HUES64 (cell line): ENCODE data around the gene TJP1.
"Not testable (repeated sequence)": the region's sequence is repeated elsewhere in the genome, so short reads cannot be mapped to it uniquely, and the experiment has no call there.

Experiments
- H3K27ac ChIP-seq: 2 replicates; pipeline ENCODE4 v1.7.0; 2013; ENCODE audit warnings: low read depth, low read length, inconsistent platforms
- H3K27me3 ChIP-seq: 2 replicates; pipeline ENCODE4 v1.6.1; 2013; ENCODE audit warnings: mild to moderate bottlenecking, low read length; ENCODE audit not compliant: insufficient read depth
- H3K36me3 ChIP-seq: 2 replicates; pipeline ENCODE4 v1.6.1; 2013; ENCODE audit warnings: mild to moderate bottlenecking, low read length; ENCODE audit not compliant: insufficient read depth
- H3K4me1 ChIP-seq: 2 replicates; pipeline ENCODE4 v1.6.1; 2013; ENCODE audit warnings: mild to moderate bottlenecking, low read length, moderate library complexity; ENCODE audit not compliant: insufficient read depth
- H3K4me3 ChIP-seq: 2 replicates; pipeline ENCODE4 v1.5.1; 2013; ENCODE audit warnings: mild to moderate bottlenecking, low read length, moderate library complexity
- H3K9ac ChIP-seq: 2 replicates; pipeline ENCODE4 v1.6.1; 2013; ENCODE audit warnings: mild to moderate bottlenecking, low read depth, low read length
- H3K9me3 ChIP-seq: 2 replicates; pipeline ENCODE4 v1.6.1; 2013; ENCODE audit warnings: low read depth, low read length; ENCODE audit not compliant: insufficient read depth
- WGBS: fragments of 150-250, 120-280 bp; methylation state at CpG from one replicate; pipeline ENCODE4 v1.1.7; 2013; ENCODE audit warnings: missing lambda C conversion rate; 5-methylcytosine and 5-hydroxymethylcytosine counted together

Gene TJP1

DNA sequence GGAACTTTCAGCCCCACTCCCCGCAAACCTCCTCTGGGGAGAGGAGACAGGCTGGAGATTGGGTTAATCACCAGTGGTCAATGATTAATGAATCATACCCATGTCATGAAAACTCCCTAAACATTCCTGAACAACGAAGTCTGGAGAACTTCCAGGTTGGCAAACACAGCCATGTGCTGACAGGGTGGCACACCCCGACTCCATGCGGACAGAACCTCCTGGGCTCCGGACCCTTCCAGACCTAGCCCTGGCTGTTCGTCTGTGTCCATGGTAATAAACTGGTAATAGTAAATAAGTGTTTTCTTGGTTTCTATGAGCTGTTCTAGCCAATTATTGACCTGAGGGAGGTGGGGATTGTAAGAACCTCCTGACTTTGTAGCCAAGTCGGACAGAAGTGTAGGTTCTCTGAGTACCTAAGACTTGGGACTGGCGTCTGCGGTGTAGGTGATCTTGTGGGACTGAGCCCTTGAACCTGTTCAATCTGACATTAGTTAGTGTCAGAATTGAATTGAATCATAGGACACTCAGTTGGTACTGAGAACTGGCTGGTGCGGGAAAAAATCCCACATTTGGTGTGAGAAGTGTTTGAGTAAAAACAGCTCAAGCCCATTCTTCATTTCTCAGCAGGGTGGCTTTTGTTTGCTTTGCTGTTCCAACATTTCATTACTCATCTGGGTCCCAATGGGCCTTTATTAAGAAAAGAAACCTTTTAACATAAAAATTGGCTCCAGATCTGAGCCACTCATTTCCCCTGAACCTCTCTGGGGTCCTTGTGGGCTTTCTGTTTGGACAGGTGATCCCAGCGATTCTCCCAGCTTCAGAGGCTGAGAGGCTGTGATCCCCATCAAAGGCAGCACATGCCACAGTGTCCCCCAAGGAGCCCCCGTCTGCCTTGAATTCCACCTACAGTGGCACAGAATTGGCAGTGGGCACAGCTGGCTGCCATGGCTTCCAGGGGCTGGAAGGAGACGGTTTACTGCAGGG, 151.0 kb downstream of the TJP1 start:
- Histone ChIP-seq H3K27ac (peak overlapping the region; percentile 29; the same call in 1 of the 2 replicates), H3K27me3 (no peaks in the 10 kb centered on the region), H3K36me3 (no peaks in the 10 kb centered on the region), H3K4me1 (peaks cover 10% of the 10 kb centered on the region; the same call in 1 of the 2 replicates), H3K9ac (no peak overlapping the region), H3K4me3 (no peak overlapping the region), H3K9me3 (no peaks in the 10 kb centered on the region)
- WGBS = 84% methylated on average over 13 of the region's 13 CpGs

GRCh38 chr15:29670266-29670665, 152.0 kb downstream of the TJP1 start:
- Histone ChIP-seq H3K27me3 (no peaks in the 10 kb centered on the region), H3K36me3 (no peaks in the 10 kb centered on the region), H3K9me3 (no peaks in the 10 kb centered on the region), H3K27ac (no peak overlapping the region), H3K4me1 (peaks cover 10% of the 10 kb centered on the region; the same call in 1 of the 2 replicates), H3K9ac (no peak overlapping the region), H3K4me3 (no peak overlapping the region)
- 91% methylated on average over 8 of the region's 8 CpGs for WGBS

GRCh38 chr15:29669823-29670222, 152.4 kb downstream of the TJP1 start:
- no peak overlapping the region for H3K27ac ChIP-seq
- peaks cover 10% of the 10 kb centered on the region; the same call in 1 of the 2 replicates for H3K4me1 ChIP-seq
- no peak overlapping the region for H3K9ac ChIP-seq
- H3K27me3 ChIP-seq = no peaks in the 10 kb centered on the region
- H3K4me3 ChIP-seq = no peak overlapping the region
- H3K9me3 ChIP-seq = no peaks in the 10 kb centered on the region
- 87% methylated on average over 9 of the region's 9 CpGs for WGBS
- H3K36me3 ChIP-seq = no peaks in the 10 kb centered on the region

- 43% methylated on average over 15 of the region's 15 CpGs for WGBS
- Histone ChIP-seq H3K27me3 (no peaks in the 10 kb centered on the region), H3K4me1 (peaks cover 10% of the 10 kb centered on the region; the same call in 1 of the 2 replicates), H3K27ac (no peak overlapping the region), H3K36me3 (no peaks in the 10 kb centered on the region), H3K4me3 (no peak overlapping the region), H3K9me3 (no peaks in the 10 kb centered on the region), H3K9ac (no peak overlapping the region)
Measured at GRCh38 chr15:29668120-29668602, 154.1 kb downstream of the TJP1 start.

DNA sequence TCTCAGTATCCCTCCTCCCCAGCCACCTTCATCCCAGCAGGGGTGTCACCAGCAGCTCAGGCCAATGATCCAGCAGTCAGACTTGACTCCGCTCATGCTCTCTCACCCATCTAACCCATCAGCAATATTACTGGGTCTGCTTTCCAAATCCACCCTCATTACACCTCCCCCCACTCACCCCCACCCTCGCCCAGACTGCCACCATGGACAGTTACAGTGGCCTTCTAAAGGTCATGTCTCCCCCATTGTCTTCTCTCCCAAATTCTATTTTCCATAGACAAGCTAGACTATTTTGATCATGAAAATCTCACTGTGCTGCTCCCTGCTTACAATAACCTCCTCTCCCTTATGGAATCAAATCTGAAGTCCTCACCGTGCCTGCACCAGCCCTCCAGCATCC, 156.0 kb downstream of the TJP1 start:
- H3K9me3 ChIP-seq = no peaks in the 10 kb centered on the region
- no peak overlapping the region for H3K27ac ChIP-seq
- H3K4me3 ChIP-seq = no peak overlapping the region
- no peak overlapping the region for H3K9ac ChIP-seq
- WGBS = 92% methylated on average over 3 of the region's 3 CpGs
- H3K36me3 ChIP-seq = no peaks in the 10 kb centered on the region
- peaks cover 5% of the 10 kb centered on the region; the same call in 1 of the 2 replicates for H3K4me1 ChIP-seq
- no peaks in the 10 kb centered on the region for H3K27me3 ChIP-seq

GRCh38 chr15:29665444-29666003, 156.7 kb downstream of the TJP1 start:
- no peak overlapping the region for H3K4me3 ChIP-seq
- H3K9ac ChIP-seq = no peak overlapping the region
- no peaks in the 10 kb centered on the region for H3K27me3 ChIP-seq
- H3K27ac ChIP-seq = no peak overlapping the region
- WGBS = 86% methylated on average over 13 of the region's 13 CpGs
- H3K4me1 ChIP-seq = no peaks in the 10 kb centered on the region
- H3K9me3 ChIP-seq = no peaks in the 10 kb centered on the region
- no peaks in the 10 kb centered on the region for H3K36me3 ChIP-seq

DNA sequence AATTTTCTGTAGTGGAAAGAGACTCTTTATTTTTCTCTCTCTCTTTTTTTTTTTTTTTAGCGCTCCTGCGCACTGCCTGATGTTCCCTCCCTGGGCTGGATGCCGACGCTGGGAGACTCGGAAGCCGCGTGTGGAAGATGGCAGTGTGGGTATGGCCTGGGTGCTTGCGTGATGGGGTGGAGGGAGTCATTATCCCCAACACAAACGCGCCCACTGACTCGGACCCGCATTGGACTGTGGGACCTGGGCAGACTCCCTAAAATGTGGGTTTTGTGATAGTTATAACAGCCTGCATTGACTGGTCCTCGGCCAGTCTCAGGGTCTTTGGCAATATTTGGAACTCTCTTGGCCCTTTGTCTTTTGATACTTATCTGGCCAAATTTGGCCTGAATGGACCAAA, 157.9 kb downstream of the TJP1 start:
- H3K9ac ChIP-seq = no peak overlapping the region
- WGBS = 96% methylated on average over 12 of the region's 13 CpGs
- H3K4me1 ChIP-seq = no peaks in the 10 kb centered on the region
- no peaks in the 10 kb centered on the region for H3K36me3 ChIP-seq
- no peaks in the 10 kb centered on the region for H3K9me3 ChIP-seq
- H3K27me3 ChIP-seq = no peaks in the 10 kb centered on the region
- no peak overlapping the region for H3K27ac ChIP-seq
- no peak overlapping the region for H3K4me3 ChIP-seq

GRCh38 chr15:29657476-29657817, 164.8 kb downstream of the TJP1 start:
- not testable (repeated sequence) for H3K27me3 ChIP-seq, H3K9me3 ChIP-seq, H3K9ac ChIP-seq, H3K4me3 ChIP-seq, H3K27ac ChIP-seq, H3K4me1 ChIP-seq, H3K36me3 ChIP-seq
- WGBS = 90% methylated on average over 6 of the region's 6 CpGs

GRCh38 chr15:29656636-29657475, 165.4 kb downstream of the TJP1 start:
- no peaks in the 10 kb centered on the region for H3K4me1 ChIP-seq
- H3K9me3 ChIP-seq = peaks cover 10% of the 10 kb centered on the region
- H3K9ac ChIP-seq = no peak overlapping the region
- H3K27ac ChIP-seq = no peak overlapping the region
- 39% methylated on average over 33 of the region's 33 CpGs for WGBS
- H3K27me3 ChIP-seq = no peaks in the 10 kb centered on the region
- no peaks in the 10 kb centered on the region for H3K36me3 ChIP-seq
- peak overlapping the region; percentile 32 for H3K4me3 ChIP-seq

GRCh38 chr15:29652595-29652994, 169.7 kb downstream of the TJP1 start:
- Histone ChIP-seq H3K27ac (no peak overlapping the region), H3K9me3 (peaks cover 12% of the 10 kb centered on the region), H3K9ac (no peak overlapping the region), H3K36me3 (no peaks in the 10 kb centered on the region), H3K4me3 (no peak overlapping the region), H3K4me1 (no peaks in the 10 kb centered on the region), H3K27me3 (no peaks in the 10 kb centered on the region)
- WGBS = 91% methylated on average over 7 of the region's 7 CpGs
